Stomach (tissue), 9 donors: ENCODE measurements around the gene COL25A1. TPM values are rescaled to one million over a fixed set of nuclear protein-coding genes. Genes with fewer than 3 reads are reported as not detected.

ENCODE experiments used
- DNase-seq, 2 donors: peaks; one replicate each; pipeline versions ENCODE4 v3.0.0 to v3.0.0-alpha.2; 2013 to 2019
- H3K27ac ChIP-seq, 5 donors: fragments of 200-600 bp in 4 of 5; sonication (generic) in 4 of 5; one replicate each; pipeline ENCODE4 v1.5.1; 2013 to 2019; ENCODE audit warnings: mild to moderate bottlenecking in 1 of 5, moderate library complexity in 1 of 5
- H3K27me3 ChIP-seq, 3 donors: fragments of 200-600 bp; sonication (generic); one replicate each; pipeline ENCODE4 v1.5.1; 2017 to 2019; ENCODE audit warnings: mixed run types in 1 of 3
- H3K36me3 ChIP-seq, 4 donors: fragments of 200-600 bp; sonication (generic); 1 replicate in 3 of 4; 2 replicates in 1 of 4; pipeline ENCODE4 v1.5.1; 2016 to 2019
- H3K4me1 ChIP-seq, 4 donors: fragments of 200-600 bp; sonication (generic); one replicate each; pipeline ENCODE4 v1.5.1; 2016 to 2019
- H3K4me3 ChIP-seq, 4 donors: fragments of 200-600 bp; sonication (generic) in 3 of 4; one replicate each; pipeline ENCODE4 v1.5.1; 2016 to 2019; ENCODE audit warnings: mild to moderate bottlenecking in 1 of 4
- H3K9me3 ChIP-seq, 4 donors: fragments of 200-600 bp; sonication (generic); one replicate each; pipeline ENCODE4 v1.5.1; 2016 to 2019
- CTCF ChIP-seq, 7 experiments: fragments of 450-650 bp in 4 of 7; fragments of 200-600 bp in 3 of 7; sonication (generic) in 3 of 7; IDR thresholded peaks; one replicate each; pipeline ENCODE4 v1.5.1; 2016 to 2019; ENCODE audit warnings: antibody characterized with exemption in 7 of 7, control low read depth in 2 of 7, mild to moderate bottlenecking in 1 of 7
- EP300 ChIP-seq: sonication (generic); formaldehyde crosslinking; IDR thresholded peaks from one replicate; pipeline ENCODE4 v1.6.1; 2017; ENCODE audit warnings: antibody characterized with exemption
- POLR2A ChIP-seq, 4 donors: fragments of 450-650 bp; IDR thresholded peaks; one replicate each; pipeline ENCODE4 v1.6.1; 2016; ENCODE audit warnings: antibody characterized with exemption in 4 of 4, control low read depth in 2 of 4, mild to moderate bottlenecking in 1 of 4, moderate library complexity in 1 of 4
- POLR2AphosphoS5 ChIP-seq, 3 donors: sonication (generic); formaldehyde crosslinking; IDR thresholded peaks; one replicate each; pipeline ENCODE4 v1.6.1; 2016; ENCODE audit warnings: antibody characterized with exemption in 3 of 3
- WGBS, 5 donors: extraction: QIAGEN DNeasy Blood & Tissue Kit in 3 of 5; methylation state at CpG; one replicate each; pipeline versions ENCODE4 v1.1.5 to v1.1.7; 2013 to 2018; 5-methylcytosine and 5-hydroxymethylcytosine counted together
- intact Hi-C: fragments of 100-400 bp; cut with DNase I; formaldehyde crosslinking; loops from one replicate; pipeline ENCODE4 v1.15.1; 2023; ENCODE audit warnings: low total_unique reads
- polyA plus RNA-seq, 3 donors: library from polyadenylated mRNA; stranded (reverse); fragments of 200-250 nt; gene quantifications; one replicate each; pipeline ENCODE4 v1.2.3, GENCODE V29; 2013
- total RNA-seq, 5 donors: library from RNA; depleted of rRNA; stranded (reverse); fragments of >200 nt; gene quantifications; one replicate each; pipeline versions ENCODE4 v1.1.0 to v1.2.3, GENCODE V29; 2014 to 2016
- donor health status: healthy with polysubstance abuse.
- donor health status: Bipolar disorder and iron deficiency.
- donor health status: healthy.

COL25A1 gene
- total and polyA plus RNA-seq, 8 donors, result 0.10 to 4.1 (median 1.5) TPM; not detected in 5

- no peaks in the 10 kb centered on the region for H3K9me3 ChIP-seq
- no peak for DNase-seq
- H3K4me1 ChIP-seq, result no peaks in the 10 kb centered on the region
- H3K36me3 ChIP-seq, result no peaks in the 10 kb centered on the region
- no peak overlapping the region for H3K27ac ChIP-seq
- no peaks in the 10 kb centered on the region for H3K27me3 ChIP-seq
- intact Hi-C loops, result no loop called here
- 90 to 94% (median 92%) methylated on average over 14 of the region's 14 CpGs for WGBS, 5 donors
- H3K4me3 ChIP-seq, result no peak overlapping the region
- no peak for TF ChIP-seq POLR2A (IDR thresholded peaks at IDR 0.05)
- no peak for TF ChIP-seq EP300
- no peak for TF ChIP-seq CTCF (IDR thresholded peaks at IDR 0.05)
- no peak for TF ChIP-seq POLR2AphosphoS5 (IDR thresholded peaks at IDR 0.05)
Measured at GRCh38 chr4:108787106-108787505, 515.4 kb downstream of the COL25A1 start.

GRCh38 chr4:108786351-108786750 is 516.1 kb downstream of the COL25A1 start:
- no peaks in the 10 kb centered on the region for H3K9me3 ChIP-seq
- no peak overlapping the region for H3K27ac ChIP-seq
- 81 to 85% (median 83%) methylated on average over 8 of the region's 8 CpGs for WGBS, 5 donors
- H3K36me3 ChIP-seq, result no peaks in the 10 kb centered on the region
- intact Hi-C loops, result no loop called here
- H3K27me3 ChIP-seq, result no peaks in the 10 kb centered on the region
- no peak overlapping the region for H3K4me3 ChIP-seq
- TF ChIP-seq CTCF (IDR thresholded peaks at IDR 0.05) (no peak), EP300 (no peak)
- no peak for DNase-seq
- H3K4me1 ChIP-seq, result no peaks in the 10 kb centered on the region

- DNase-seq, result peak in 1 of 2 donors; percentile 33
- TF ChIP-seq POLR2AphosphoS5 (IDR thresholded peaks at IDR 0.05) (no peak), CTCF (IDR thresholded peaks at IDR 0.05) (no peak), POLR2A (IDR thresholded peaks at IDR 0.05) (no peak), EP300 (no peak)
- intact Hi-C loops, result no loop called here
- no peaks in the 10 kb centered on the region for H3K36me3 ChIP-seq
- no peaks in the 10 kb centered on the region for H3K9me3 ChIP-seq
- H3K27ac ChIP-seq, result no peak overlapping the region
- no peak overlapping the region for H3K4me3 ChIP-seq
- WGBS, 5 donors, result 35 to 43% (median 40%) methylated on average over 3 of the region's 3 CpGs
- no peaks in the 10 kb centered on the region for H3K4me1 ChIP-seq
- H3K27me3 ChIP-seq, result no peaks in the 10 kb centered on the region
Measured at GRCh38 chr4:108783665-108784463, 518.6 kb downstream of the COL25A1 start.

GRCh38 chr4:108779958-108780357 is 522.5 kb downstream of the COL25A1 start:
- H3K27me3 ChIP-seq, result no peaks in the 10 kb centered on the region
- no peak for DNase-seq
- H3K9me3 ChIP-seq, result no peaks in the 10 kb centered on the region
- H3K4me3 ChIP-seq, result no peak overlapping the region
- peaks cover 0 to 5% (median 2%) of the 10 kb centered on the region in 4 donors for H3K4me1 ChIP-seq
- TF ChIP-seq CTCF (IDR thresholded peaks at IDR 0.05), result no peak
- TF ChIP-seq EP300, result no peak
- no peak for TF ChIP-seq POLR2A (IDR thresholded peaks at IDR 0.05)
- no peak for TF ChIP-seq POLR2AphosphoS5 (IDR thresholded peaks at IDR 0.05)
- H3K36me3 ChIP-seq, result no peaks in the 10 kb centered on the region
- intact Hi-C loops, result no loop called here
- no peak overlapping the region for H3K27ac ChIP-seq
